H9 (cell line): ENCODE data around the gene FRYL. TPM values are rescaled to one million over a fixed set of nuclear protein-coding genes. Genes with fewer than 3 reads are reported as not detected.

Source experiments
- DNase-seq: peaks from one replicate; pipeline ENCODE4 v3.0.0-alpha.2; 2017
- H2AFZ ChIP-seq: one replicate; pipeline ENCODE4 v1.6.1; 2013; ENCODE audit warnings: mild to moderate bottlenecking, low read length, control low read depth, moderate library complexity
- H2AK5ac ChIP-seq: 2 replicates; pipeline ENCODE4 v1.6.1; 2013; ENCODE audit warnings: low read length, control low read depth, mixed read lengths; ENCODE audit not compliant: insufficient read length
- H2BK120ac ChIP-seq: one replicate; pipeline ENCODE4 v1.6.1; 2013; ENCODE audit warnings: low read depth, mild to moderate bottlenecking, low read length, control low read depth, inconsistent platforms; ENCODE audit not compliant: poor library complexity, severe bottlenecking
- H2BK12ac ChIP-seq: 2 replicates; pipeline ENCODE4 v1.6.1; 2013; ENCODE audit warnings: low read length, control low read depth, mixed read lengths, low read depth; ENCODE audit not compliant: insufficient read length
- H2BK15ac ChIP-seq: 2 replicates; pipeline ENCODE4 v1.6.1; 2013; ENCODE audit warnings: low read depth, low read length, control low read depth
- H2BK20ac ChIP-seq: one replicate; pipeline ENCODE4 v1.6.1; 2013; ENCODE audit warnings: low read depth, mild to moderate bottlenecking, low read length, control low read depth, inconsistent platforms; ENCODE audit not compliant: poor library complexity, severe bottlenecking
- H2BK5ac ChIP-seq: 2 replicates; pipeline ENCODE4 v1.6.1; 2013; ENCODE audit warnings: low read length, control low read depth, mixed read lengths; ENCODE audit not compliant: insufficient read length
- H3K14ac ChIP-seq: 2 replicates; pipeline ENCODE4 v1.6.1; 2013; ENCODE audit warnings: low read length, control low read depth; ENCODE audit not compliant: insufficient read depth
- H3K18ac ChIP-seq: 2 replicates; pipeline ENCODE4 v1.6.1; 2013; ENCODE audit warnings: low read depth, mild to moderate bottlenecking, mixed read lengths, low read length, control low read depth; ENCODE audit not compliant: insufficient read length
- H3K23ac ChIP-seq: 2 replicates; pipeline ENCODE4 v1.6.1; 2013; ENCODE audit warnings: low read length, control low read depth, mixed read lengths, low read depth; ENCODE audit not compliant: insufficient read length
- H3K23me2 ChIP-seq: 2 replicates; pipeline ENCODE4 v1.6.1; 2013; ENCODE audit warnings: low read depth, mild to moderate bottlenecking, mixed read lengths, low read length, control low read depth; ENCODE audit not compliant: insufficient read length, poor library complexity, severe bottlenecking
- H3K27ac ChIP-seq: 2 replicates; pipeline ENCODE4 v1.5.1; 2013; ENCODE audit warnings: low read length, control low read depth, mixed read lengths, low read depth; ENCODE audit not compliant: insufficient read length
- H3K27me3 ChIP-seq: 2 replicates; pipeline ENCODE4 v1.6.1; 2013; ENCODE audit warnings: low read length, control low read depth, inconsistent platforms; ENCODE audit not compliant: insufficient read depth
- H3K4ac ChIP-seq: 2 replicates; pipeline ENCODE4 v1.6.1; 2013; ENCODE audit warnings: low read depth, mild to moderate bottlenecking, control low read depth, inconsistent platforms, low read length, moderate library complexity
- H3K4me1 ChIP-seq: 2 replicates; pipeline ENCODE4 v1.6.1; 2013; ENCODE audit warnings: low read length, control low read depth, inconsistent platforms; ENCODE audit not compliant: insufficient read depth
- H3K4me2 ChIP-seq: 2 replicates; pipeline ENCODE4 v1.6.1; 2013; ENCODE audit warnings: low read length, control low read depth, mixed read lengths; ENCODE audit not compliant: insufficient read length, insufficient read depth
- H3K56ac ChIP-seq: 2 replicates; pipeline ENCODE4 v1.6.1; 2013; ENCODE audit warnings: low read depth, mild to moderate bottlenecking, mixed read lengths, low read length, control low read depth; ENCODE audit not compliant: insufficient read length
- H3K79me1 ChIP-seq: 2 replicates; pipeline ENCODE4 v1.6.1; 2013; ENCODE audit warnings: low read depth, mild to moderate bottlenecking, moderate library complexity, low read length, control low read depth, inconsistent platforms; ENCODE audit not compliant: insufficient read depth, poor library complexity, severe bottlenecking
- H3K79me2 ChIP-seq: 2 replicates; pipeline ENCODE4 v1.6.1; 2013; ENCODE audit warnings: low read length, control low read depth, inconsistent platforms; ENCODE audit not compliant: insufficient read depth
- H3K9ac ChIP-seq: 2 replicates; pipeline ENCODE4 v1.6.1; 2013; ENCODE audit warnings: low read length, control low read depth, mixed read lengths; ENCODE audit not compliant: insufficient read length; ENCODE audit errors: extremely low read depth
- H3K9me3 ChIP-seq: one replicate; pipeline ENCODE4 v1.6.1; 2013; ENCODE audit warnings: low read depth, low read length, inconsistent platforms; ENCODE audit not compliant: control insufficient read depth
- H3T11ph ChIP-seq: one replicate; pipeline ENCODE4 v1.6.1; 2013; ENCODE audit warnings: mild to moderate bottlenecking, low read length, control low read depth, inconsistent platforms
- H4K20me1 ChIP-seq: one replicate; pipeline ENCODE4 v1.6.1; 2013; ENCODE audit not compliant: control insufficient read depth, insufficient read length, insufficient read depth
- H4K5ac ChIP-seq: 2 replicates; pipeline ENCODE4 v1.6.1; 2013; ENCODE audit warnings: low read depth, mild to moderate bottlenecking, mixed read lengths, low read length, control low read depth; ENCODE audit not compliant: insufficient read length
- H4K8ac ChIP-seq: replicated peaks from 2 replicates; pipeline ENCODE4 v1.6.1; 2013; ENCODE audit warnings: low read length, control low read depth, mixed read lengths, low read depth; ENCODE audit not compliant: insufficient read length
- H4K91ac ChIP-seq: 2 replicates; pipeline ENCODE4 v1.6.1; 2013; ENCODE audit warnings: low read depth, mild to moderate bottlenecking, moderate library complexity, mixed read lengths, low read length, control low read depth; ENCODE audit not compliant: insufficient read length
- H3K27ac Mint-ChIP-seq, 3 experiments: 2 replicates in 2 of 3; 3 replicates in 1 of 3; pipeline ENCODE4 v1.8.0; 2020 to 2021; ENCODE audit warnings: mixed read lengths in 3 of 3, mild to moderate bottlenecking in 1 of 3, moderate library complexity in 1 of 3
- H3K27me3 Mint-ChIP-seq: 2 replicates; pipeline ENCODE4 v1.8.0; 2021; ENCODE audit warnings: low read depth, mild to moderate bottlenecking, moderate library complexity, mixed read lengths
- H3K36me3 Mint-ChIP-seq, 3 experiments: 2 replicates in 2 of 3; 3 replicates in 1 of 3; pipeline ENCODE4 v1.8.0; 2020 to 2021; ENCODE audit warnings: low read depth in 3 of 3, mixed read lengths in 3 of 3; ENCODE audit not compliant: insufficient read depth in 1 of 3
- H3K4me1 Mint-ChIP-seq, 2 experiments: 2 replicates each; pipeline ENCODE4 v1.8.0; 2020; ENCODE audit warnings: mixed read lengths in 2 of 2
- H3K4me3 Mint-ChIP-seq, 2 experiments: 2 replicates in 1 of 2; 3 replicates in 1 of 2; pipeline ENCODE4 v1.8.0; 2020 to 2021; ENCODE audit warnings: mild to moderate bottlenecking in 2 of 2, mixed read lengths in 2 of 2, moderate library complexity in 1 of 2
- H3K9me3 Mint-ChIP-seq, 2 experiments: 2 replicates in 1 of 2; 3 replicates in 1 of 2; pipeline ENCODE4 v1.8.0; 2020; ENCODE audit warnings: mild to moderate bottlenecking in 2 of 2, mixed read lengths in 2 of 2, moderate library complexity in 1 of 2
- WGBS: extraction: QIAGEN DNeasy Blood & Tissue Kit; methylation state at CpG from one replicate; pipeline ENCODE4 v1.1.7; 2013; ENCODE audit warnings: missing lambda C conversion rate, low lambda C conversion rate, mixed read lengths; ENCODE audit not compliant: insufficient read length; ENCODE audit errors: extremely low coverage; 5-methylcytosine and 5-hydroxymethylcytosine counted together
- total RNA-seq: library from RNA; stranded (reverse); gene quantifications from 2 replicates; pipeline ENCODE4 v1.2.1, GENCODE V29; 2021
- TF ChIP-seq, protein P1 (sequence below): fragments of 200-600 bp; sonication (generic); conservative IDR thresholded peaks from 3 replicates; pipeline ENCODE4 v1.8.0; 2021; ENCODE audit warnings: antibody characterized with exemption, mild to moderate bottlenecking

Gene FRYL
- total RNA-seq, 1 experiment from 2014 or later: 31.5 TPM

GRCh38 chr4:48778431-48779094, 1.5 kb downstream of the FRYL start:
- no peak overlapping the region for H2AFZ ChIP-seq
- no peak for DNase-seq
- peak overlapping the region; percentile 97 for H3K4me2 ChIP-seq
- no peak overlapping the region for H2AK5ac ChIP-seq
- peaks cover 13% of the 10 kb centered on the region for H3K23me2 ChIP-seq
- no peak overlapping the region for H4K91ac ChIP-seq
- no peak overlapping the region for H2BK20ac ChIP-seq
- no peaks in the 10 kb centered on the region for H4K20me1 ChIP-seq
- no peak overlapping the region for H2BK120ac ChIP-seq
- H2BK12ac ChIP-seq: no peak overlapping the region
- H3K27ac ChIP-seq: no peak overlapping the region
- no peak overlapping the region for H3K14ac ChIP-seq
- H3K27ac Mint-ChIP-seq: peak overlapping the region; percentile 38 to 90 (median 85)
- H3K4me1 ChIP-seq: peaks cover 2% of the 10 kb centered on the region; the same call in 1 of the 2 replicates
- no peak overlapping the region for H3K23ac ChIP-seq
- H3K9ac ChIP-seq: peak overlapping the region; percentile 87
- H3K4me1 Mint-ChIP-seq: peaks cover 39 to 47% of the 10 kb centered on the region in 2 experiments
- H3K79me2 ChIP-seq: peaks cover 27% of the 10 kb centered on the region; the same call in 1 of the 2 replicates
- TF ChIP-seq, protein P1, sequence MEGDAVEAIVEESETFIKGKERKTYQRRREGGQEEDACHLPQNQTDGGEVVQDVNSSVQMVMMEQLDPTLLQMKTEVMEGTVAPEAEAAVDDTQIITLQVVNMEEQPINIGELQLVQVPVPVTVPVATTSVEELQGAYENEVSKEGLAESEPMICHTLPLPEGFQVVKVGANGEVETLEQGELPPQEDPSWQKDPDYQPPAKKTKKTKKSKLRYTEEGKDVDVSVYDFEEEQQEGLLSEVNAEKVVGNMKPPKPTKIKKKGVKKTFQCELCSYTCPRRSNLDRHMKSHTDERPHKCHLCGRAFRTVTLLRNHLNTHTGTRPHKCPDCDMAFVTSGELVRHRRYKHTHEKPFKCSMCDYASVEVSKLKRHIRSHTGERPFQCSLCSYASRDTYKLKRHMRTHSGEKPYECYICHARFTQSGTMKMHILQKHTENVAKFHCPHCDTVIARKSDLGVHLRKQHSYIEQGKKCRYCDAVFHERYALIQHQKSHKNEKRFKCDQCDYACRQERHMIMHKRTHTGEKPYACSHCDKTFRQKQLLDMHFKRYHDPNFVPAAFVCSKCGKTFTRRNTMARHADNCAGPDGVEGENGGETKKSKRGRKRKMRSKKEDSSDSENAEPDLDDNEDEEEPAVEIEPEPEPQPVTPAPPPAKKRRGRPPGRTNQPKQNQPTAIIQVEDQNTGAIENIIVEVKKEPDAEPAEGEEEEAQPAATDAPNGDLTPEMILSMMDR: no peak
- H3K4ac ChIP-seq: no peak overlapping the region
- no peak overlapping the region for H4K8ac ChIP-seq
- WGBS: no CpG with 5 or more reads among the region's 8 CpGs
- H3K79me1 ChIP-seq: no peaks in the 10 kb centered on the region
- H2BK15ac ChIP-seq: no peak overlapping the region
- no peak overlapping the region for H3T11ph ChIP-seq
- H3K9me3 ChIP-seq: no peaks in the 10 kb centered on the region
- no peak overlapping the region for H2BK5ac ChIP-seq
- H3K56ac ChIP-seq: no peak overlapping the region
- H3K36me3 Mint-ChIP-seq: no peaks in the 10 kb centered on the region; a peak in 1 of 7 replicates
- no peaks in the 10 kb centered on the region for H3K27me3 ChIP-seq
- H3K4me3 Mint-ChIP-seq: peak overlapping the region; percentile 92 to 98
- H3K18ac ChIP-seq: no peak overlapping the region
- H3K9me3 Mint-ChIP-seq: no peaks in the 10 kb centered on the region; a peak in 3 of 5 replicates
- no peaks in the 10 kb centered on the region for H3K27me3 Mint-ChIP-seq
- H4K5ac ChIP-seq: no peak overlapping the region
